Hepatocyte (in vitro differentiated cells): Measurements from ENCODE around the gene YARS2.

ENCODE experiments used
- EZH2 ChIP-seq: fragments of 200-600 bp; sonication (generic); IDR thresholded peaks from 2 replicates; pipeline ENCODE4 v1.6.1; 2016; ENCODE audit warnings: antibody characterized with exemption, mild to moderate bottlenecking, borderline replicate concordance
- EZH2phosphoT487 ChIP-seq: fragments of 200-600 bp; sonication (generic); IDR thresholded peaks from one replicate; pipeline ENCODE4 v1.6.1; 2018; ENCODE audit warnings: antibody characterized with exemption, mild to moderate bottlenecking, low read depth, moderate library complexity; ENCODE audit not compliant: unreplicated experiment, severe bottlenecking
- TF ChIP-seq, protein P1 (sequence below): fragments of 200-600 bp; sonication (generic); IDR thresholded peaks from 2 replicates; pipeline ENCODE4 v1.5.1; 2016; ENCODE audit warnings: antibody characterized with exemption, mild to moderate bottlenecking; ENCODE audit not compliant: poor library complexity

- TF ChIP-seq, protein P1, sequence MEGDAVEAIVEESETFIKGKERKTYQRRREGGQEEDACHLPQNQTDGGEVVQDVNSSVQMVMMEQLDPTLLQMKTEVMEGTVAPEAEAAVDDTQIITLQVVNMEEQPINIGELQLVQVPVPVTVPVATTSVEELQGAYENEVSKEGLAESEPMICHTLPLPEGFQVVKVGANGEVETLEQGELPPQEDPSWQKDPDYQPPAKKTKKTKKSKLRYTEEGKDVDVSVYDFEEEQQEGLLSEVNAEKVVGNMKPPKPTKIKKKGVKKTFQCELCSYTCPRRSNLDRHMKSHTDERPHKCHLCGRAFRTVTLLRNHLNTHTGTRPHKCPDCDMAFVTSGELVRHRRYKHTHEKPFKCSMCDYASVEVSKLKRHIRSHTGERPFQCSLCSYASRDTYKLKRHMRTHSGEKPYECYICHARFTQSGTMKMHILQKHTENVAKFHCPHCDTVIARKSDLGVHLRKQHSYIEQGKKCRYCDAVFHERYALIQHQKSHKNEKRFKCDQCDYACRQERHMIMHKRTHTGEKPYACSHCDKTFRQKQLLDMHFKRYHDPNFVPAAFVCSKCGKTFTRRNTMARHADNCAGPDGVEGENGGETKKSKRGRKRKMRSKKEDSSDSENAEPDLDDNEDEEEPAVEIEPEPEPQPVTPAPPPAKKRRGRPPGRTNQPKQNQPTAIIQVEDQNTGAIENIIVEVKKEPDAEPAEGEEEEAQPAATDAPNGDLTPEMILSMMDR, result no peak
- no peak for TF ChIP-seq EZH2
- no peak for TF ChIP-seq EZH2phosphoT487
These were observed 57.4 kb downstream of the YARS2 start for GRCh38 chr12:32698285-32698684.
